Smooth muscle cell (in vitro differentiated cells): ENCODE measurements around the gene SFT2D1. TPM values are rescaled to one million over a fixed set of nuclear protein-coding genes. Genes with fewer than 3 reads are reported as not detected.

Experiments used
- DNase-seq: peaks from one replicate; lab custom pipeline; 2025; ENCODE audit not compliant: unreplicated experiment; lab: John Stamatoyannopoulos, UW
- H2AFZ ChIP-seq: fragments of 200-600 bp; sonication (generic); 2 replicates; pipeline ENCODE4 v1.6.0; 2016; ENCODE audit warnings: antibody characterized with exemption, low read depth, mild to moderate bottlenecking
- H3F3A ChIP-seq: fragments of 200-600 bp; sonication (generic); 2 replicates; pipeline ENCODE4 v1.6.0; 2017; ENCODE audit warnings: antibody characterized with exemption, low read depth
- H3K27ac ChIP-seq: fragments of 200-600 bp; sonication (generic); 2 replicates; pipeline ENCODE4 v1.5.1; 2016; ENCODE audit warnings: low read depth, mild to moderate bottlenecking
- H3K27me3 ChIP-seq: fragments of 200-600 bp; sonication (generic); 2 replicates; pipeline ENCODE4 v1.6.1; 2016; ENCODE audit warnings: low read depth, mild to moderate bottlenecking
- H3K36me3 ChIP-seq: fragments of 200-600 bp; sonication (generic); 2 replicates; pipeline ENCODE4 v1.5.1; 2016; ENCODE audit warnings: low read depth
- H3K4me1 ChIP-seq: fragments of 200-600 bp; sonication (generic); 2 replicates; pipeline ENCODE4 v1.5.1; 2016; ENCODE audit warnings: low read depth
- H3K4me2 ChIP-seq: fragments of 200-600 bp; sonication (generic); 2 replicates; pipeline ENCODE4 v1.6.0; 2016; ENCODE audit warnings: mild to moderate bottlenecking
- H3K4me3 ChIP-seq: fragments of 200-600 bp; sonication (generic); 2 replicates; pipeline ENCODE4 v1.5.1; 2016; ENCODE audit warnings: mild to moderate bottlenecking
- H3K79me2 ChIP-seq: fragments of 200-600 bp; sonication (generic); 2 replicates; pipeline ENCODE4 v1.6.0; 2016; ENCODE audit warnings: low read depth, mild to moderate bottlenecking
- H3K9ac ChIP-seq: fragments of 200-600 bp; sonication (generic); 2 replicates; pipeline ENCODE4 v1.6.0; 2016; ENCODE audit warnings: low read depth
- H3K9me3 ChIP-seq: fragments of 200-600 bp; sonication (generic); replicated peaks from 2 replicates; pipeline ENCODE4 v1.5.1; 2016; ENCODE audit warnings: low read depth
- H4K20me1 ChIP-seq: fragments of 200-600 bp; sonication (generic); 2 replicates; pipeline ENCODE4 v1.6.0; 2016; ENCODE audit warnings: low read depth
- WGBS: methylation state at CpG from one replicate; pipeline ENCODE4 v1.1.7; 2016; ENCODE audit warnings: low lambda C conversion rate; 5-methylcytosine and 5-hydroxymethylcytosine counted together
- polyA plus RNA-seq: library from polyadenylated mRNA; unstranded; fragments of >200 nt; fragmentation: Nextera tagmentation; extraction: Ambion mirVana; gene quantifications from 2 replicates; pipeline ENCODE4 v1.2.1, GENCODE V29; 2016
- total RNA-seq: library from RNA; depleted of rRNA; stranded (reverse); fragments of >200 nt; gene quantifications from 2 replicates; pipeline ENCODE4 v1.2.3, GENCODE V29; 2014
- TF ChIP-seq, protein P1 (sequence below): fragments of 200-600 bp; sonication (generic); IDR thresholded peaks from 2 replicates; pipeline ENCODE4 v1.5.1; 2017; ENCODE audit warnings: borderline replicate concordance, mild to moderate bottlenecking, antibody characterized with exemption; ENCODE audit not compliant: insufficient read depth, poor library complexity, severe bottlenecking

SFT2D1 gene
- total and polyA plus RNA-seq, 2 experiments from 2014 or later = 50.3 to 82.3 TPM

DNA sequence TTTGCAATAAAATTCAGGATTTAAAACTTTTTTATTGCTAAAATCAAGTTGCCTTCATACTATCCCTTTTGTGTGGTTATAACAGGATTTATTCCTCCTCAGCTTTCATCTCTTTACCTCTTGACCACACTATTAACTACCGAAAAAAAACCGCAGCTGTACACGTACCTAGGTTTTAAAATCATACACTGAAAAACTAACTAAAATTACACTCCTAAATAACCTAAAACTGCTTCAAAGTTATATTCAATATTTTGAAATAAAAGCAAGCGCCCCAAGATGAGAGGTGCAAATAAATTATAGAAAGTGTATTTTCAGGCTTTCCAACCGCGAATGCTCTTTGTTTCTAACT lies 39.0 kb upstream of the SFT2D1 start:
- peaks cover 6% of the 10 kb centered on the region for H3K4me1 ChIP-seq
- DNase-seq = no peak
- TF ChIP-seq, protein P1, sequence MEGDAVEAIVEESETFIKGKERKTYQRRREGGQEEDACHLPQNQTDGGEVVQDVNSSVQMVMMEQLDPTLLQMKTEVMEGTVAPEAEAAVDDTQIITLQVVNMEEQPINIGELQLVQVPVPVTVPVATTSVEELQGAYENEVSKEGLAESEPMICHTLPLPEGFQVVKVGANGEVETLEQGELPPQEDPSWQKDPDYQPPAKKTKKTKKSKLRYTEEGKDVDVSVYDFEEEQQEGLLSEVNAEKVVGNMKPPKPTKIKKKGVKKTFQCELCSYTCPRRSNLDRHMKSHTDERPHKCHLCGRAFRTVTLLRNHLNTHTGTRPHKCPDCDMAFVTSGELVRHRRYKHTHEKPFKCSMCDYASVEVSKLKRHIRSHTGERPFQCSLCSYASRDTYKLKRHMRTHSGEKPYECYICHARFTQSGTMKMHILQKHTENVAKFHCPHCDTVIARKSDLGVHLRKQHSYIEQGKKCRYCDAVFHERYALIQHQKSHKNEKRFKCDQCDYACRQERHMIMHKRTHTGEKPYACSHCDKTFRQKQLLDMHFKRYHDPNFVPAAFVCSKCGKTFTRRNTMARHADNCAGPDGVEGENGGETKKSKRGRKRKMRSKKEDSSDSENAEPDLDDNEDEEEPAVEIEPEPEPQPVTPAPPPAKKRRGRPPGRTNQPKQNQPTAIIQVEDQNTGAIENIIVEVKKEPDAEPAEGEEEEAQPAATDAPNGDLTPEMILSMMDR = no peak
- H3K4me2 ChIP-seq = peak overlapping the region; percentile 97
- H2AFZ ChIP-seq = peak overlapping the region; percentile 96
- H3K36me3 ChIP-seq = no peaks in the 10 kb centered on the region
- H3K79me2 ChIP-seq = peaks cover 4% of the 10 kb centered on the region
- no peak overlapping the region for H3K27ac ChIP-seq
- WGBS = 44% methylated on average over 6 of the region's 6 CpGs
- peak overlapping the region; percentile 98 for H3K4me3 ChIP-seq
- H3F3A ChIP-seq = no peaks in the 10 kb centered on the region
- H3K9me3 ChIP-seq = no peaks in the 10 kb centered on the region
- H3K9ac ChIP-seq = peak overlapping the region; percentile 74
- peaks cover 8% of the 10 kb centered on the region for H4K20me1 ChIP-seq
- H3K27me3 ChIP-seq = no peaks in the 10 kb centered on the region

DNA sequence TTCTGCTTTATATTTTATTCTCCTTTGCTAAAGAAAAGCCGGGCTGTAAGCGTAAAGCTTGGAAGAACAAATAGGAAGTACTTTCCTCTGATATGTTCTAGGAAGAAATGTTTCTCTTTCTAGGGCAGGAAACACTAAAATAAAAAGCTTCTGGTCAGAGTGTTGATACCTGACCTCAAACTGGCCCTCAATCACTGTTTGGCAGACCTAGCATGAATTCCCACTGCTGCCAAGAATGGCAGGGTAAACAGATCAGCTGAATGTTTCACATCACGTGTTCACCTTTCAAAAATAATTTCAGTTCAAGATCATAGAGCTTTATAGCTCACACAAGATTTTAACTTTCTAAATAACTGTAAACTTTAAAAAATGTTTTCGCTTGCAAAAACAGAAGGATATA lies 37.5 kb upstream of the SFT2D1 start:
- Histone ChIP-seq H3K79me2 (peaks cover 4% of the 10 kb centered on the region), H2AFZ (no peak overlapping the region), H3K27ac (no peak overlapping the region), H3K4me1 (peaks cover 6% of the 10 kb centered on the region), H3K9me3 (no peaks in the 10 kb centered on the region), H3K4me2 (no peak overlapping the region), H3K4me3 (no peak overlapping the region), H3K27me3 (no peaks in the 10 kb centered on the region), H3F3A (no peaks in the 10 kb centered on the region), H4K20me1 (peaks cover 8% of the 10 kb centered on the region), H3K36me3 (no peaks in the 10 kb centered on the region), H3K9ac (no peak overlapping the region)
- no peak for DNase-seq
- WGBS = 95% methylated on average over 4 of the region's 4 CpGs
- TF ChIP-seq, protein P1 = no peak

DNA sequence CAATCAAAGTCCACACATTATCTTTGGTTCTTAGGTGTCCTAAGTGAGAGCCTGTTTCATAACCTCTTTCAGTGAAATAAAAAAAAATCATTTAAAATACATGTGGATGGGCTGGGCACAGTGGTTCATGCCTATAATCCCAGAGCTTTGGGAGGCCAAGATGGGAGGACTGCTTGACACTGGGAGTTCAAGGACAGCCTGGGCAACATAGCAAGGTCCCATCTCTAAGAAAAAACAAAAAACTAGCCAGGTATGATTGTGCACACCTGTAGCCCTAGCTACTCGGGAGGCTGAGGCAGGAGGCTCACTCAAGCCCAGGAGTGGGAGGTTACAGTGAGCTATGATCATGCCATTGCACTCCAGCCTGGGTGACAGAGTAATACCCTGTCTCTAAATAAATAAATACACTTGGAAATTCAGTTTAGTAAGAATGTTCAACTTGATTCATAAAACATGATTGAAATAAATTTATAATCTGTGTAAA lies 36.8 kb upstream of the SFT2D1 start:
- H3K4me3 ChIP-seq = no peak overlapping the region
- no peak overlapping the region for H3K4me2 ChIP-seq
- peaks cover 4% of the 10 kb centered on the region for H3K79me2 ChIP-seq
- TF ChIP-seq, protein P1 = no peak
- no peaks in the 10 kb centered on the region for H3F3A ChIP-seq
- H3K9me3 ChIP-seq = no peaks in the 10 kb centered on the region
- H3K36me3 ChIP-seq = no peaks in the 10 kb centered on the region
- no peaks in the 10 kb centered on the region for H3K27me3 ChIP-seq
- DNase-seq = no peak
- H4K20me1 ChIP-seq = peaks cover 8% of the 10 kb centered on the region
- no peak overlapping the region for H3K9ac ChIP-seq
- 88% methylated on average over 1 of the region's 1 CpG for WGBS
- H3K4me1 ChIP-seq = peaks cover 6% of the 10 kb centered on the region
- no peak overlapping the region for H3K27ac ChIP-seq
- no peak overlapping the region for H2AFZ ChIP-seq

DNA sequence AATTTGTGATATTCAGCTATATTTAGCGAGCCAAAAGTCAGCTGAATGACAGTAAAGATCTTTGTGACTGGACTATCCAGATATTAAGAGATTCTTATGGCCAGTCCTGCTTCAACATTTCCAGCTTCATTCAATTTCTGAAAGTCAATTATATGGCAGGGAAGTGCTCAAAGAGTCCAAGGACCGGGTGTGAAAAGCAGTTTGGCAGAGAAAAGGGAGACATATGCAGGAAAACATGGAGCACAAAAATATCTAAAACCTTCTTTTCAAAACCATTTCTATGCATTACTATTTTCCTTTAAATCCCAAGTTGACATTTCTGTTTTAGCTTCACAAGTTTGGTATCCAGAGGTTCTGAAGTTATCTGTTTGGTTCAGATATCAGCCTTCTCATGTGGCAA lies 35.4 kb upstream of the SFT2D1 start:
- 46% methylated on average over 2 of the region's 2 CpGs for WGBS
- Histone ChIP-seq H4K20me1 (peaks cover 8% of the 10 kb centered on the region), H3K4me2 (no peak overlapping the region), H3K9ac (no peak overlapping the region), H3K9me3 (no peaks in the 10 kb centered on the region), H2AFZ (no peak overlapping the region), H3K27me3 (no peaks in the 10 kb centered on the region), H3K79me2 (peaks cover 4% of the 10 kb centered on the region), H3K4me1 (peaks cover 6% of the 10 kb centered on the region), H3K36me3 (no peaks in the 10 kb centered on the region), H3F3A (no peaks in the 10 kb centered on the region), H3K4me3 (no peak overlapping the region), H3K27ac (no peak overlapping the region)
- TF ChIP-seq, protein P1 = no peak
- DNase-seq = no peak
